Neural cell (in vitro differentiated cells): ENCODE measurements around the gene POU3F3. TPM values are rescaled to one million over a fixed set of nuclear protein-coding genes. Genes with fewer than 3 reads are reported as not detected.

ENCODE experiments used
- H2AFZ ChIP-seq: fragments of 200-600, 300-800 bp; sonication (generic), shearing (Covaris generic); 2 replicates; pipeline ENCODE4 v1.6.0; 2014; ENCODE audit warnings: low read depth, mild to moderate bottlenecking, antibody characterized with exemption, low read length, moderate library complexity
- H3F3A ChIP-seq: fragments of 200-600 bp; shearing (Covaris generic); 2 replicates; pipeline ENCODE4 v1.6.1; 2016; ENCODE audit warnings: mild to moderate bottlenecking, moderate library complexity, mixed read lengths, antibody characterized with exemption, low read length; ENCODE audit not compliant: insufficient read depth, poor library complexity, severe bottlenecking
- H3K27ac ChIP-seq: fragments of 200-600, 300-800 bp; sonication (generic), shearing (Covaris generic); 2 replicates; pipeline ENCODE4 v1.5.1; 2014; ENCODE audit warnings: mild to moderate bottlenecking, low read length, moderate library complexity
- H3K27me3 ChIP-seq: fragments of 300-800, 200-600 bp; sonication (generic), shearing (Covaris generic); 2 replicates; pipeline ENCODE4 v1.6.0; 2014; ENCODE audit warnings: mild to moderate bottlenecking, low read depth, low read length, moderate library complexity; ENCODE audit not compliant: insufficient read depth
- H3K36me3 ChIP-seq: fragments of 300-800, 200-600 bp; sonication (generic), shearing (Covaris generic); 2 replicates; pipeline ENCODE4 v1.5.1; 2014; ENCODE audit warnings: mild to moderate bottlenecking, antibody characterized with exemption, low read length, moderate library complexity; ENCODE audit not compliant: insufficient read depth
- H3K4me2 ChIP-seq: fragments of 300-800, 200-600 bp; sonication (generic), shearing (Covaris generic); 2 replicates; pipeline ENCODE4 v1.6.0; 2014; ENCODE audit warnings: mild to moderate bottlenecking, low read length
- H3K4me3 ChIP-seq: fragments of 300-800, 200-600 bp; sonication (generic), shearing (Covaris generic); 2 replicates; pipeline ENCODE4 v1.5.1; 2014; ENCODE audit warnings: mild to moderate bottlenecking, low read length, moderate library complexity
- H3K79me2 ChIP-seq: fragments of 200-600 bp; shearing (Covaris generic); replicated peaks from 2 replicates; pipeline ENCODE4 v1.6.0; 2014; ENCODE audit warnings: mild to moderate bottlenecking, low read length, moderate library complexity; ENCODE audit not compliant: insufficient read depth
- H3K9ac ChIP-seq: fragments of 300-800, 200-600 bp; sonication (generic), shearing (Covaris generic); 2 replicates; pipeline ENCODE4 v1.6.1; 2016; ENCODE audit warnings: mild to moderate bottlenecking, low read length, mixed read lengths
- H3K9me2 ChIP-seq: fragments of 200-600 bp; shearing (Covaris generic); 2 replicates; pipeline ENCODE4 v1.6.1; 2016; ENCODE audit warnings: mild to moderate bottlenecking, low read length, mixed read lengths; ENCODE audit not compliant: insufficient read depth
- H3K9me3 ChIP-seq: fragments of 200-600, 300-800 bp; sonication (generic), shearing (Covaris generic); 2 replicates; pipeline ENCODE4 v1.6.1; 2016; ENCODE audit warnings: mild to moderate bottlenecking, mixed run types, low read length, moderate library complexity, mixed read lengths
- H4K20me1 ChIP-seq: fragments of 200-600 bp; shearing (Covaris generic); 2 replicates; pipeline ENCODE4 v1.6.1; 2016; ENCODE audit warnings: mild to moderate bottlenecking, mixed run types; ENCODE audit not compliant: insufficient read depth
- EP300 ChIP-seq: fragments of 450-650 bp; conservative IDR thresholded peaks from 2 replicates; pipeline ENCODE4 v1.6.1; 2014; ENCODE audit warnings: antibody characterized with exemption, mild to moderate bottlenecking, moderate library complexity; ENCODE audit not compliant: poor library complexity, severe bottlenecking
- EZH2 ChIP-seq: fragments of 200-600, 300-800 bp; shearing (Covaris generic), sonication (generic); IDR thresholded peaks from 2 replicates; pipeline ENCODE4 v1.6.1; 2014; ENCODE audit warnings: antibody characterized with exemption, low read length, borderline replicate concordance, mild to moderate bottlenecking; ENCODE audit not compliant: insufficient read depth, poor library complexity, severe bottlenecking
- MXI1 ChIP-seq: fragments of 450-650 bp; conservative IDR thresholded peaks from 2 replicates; pipeline ENCODE4 v1.6.1; 2014; ENCODE audit warnings: antibody characterized with exemption, mild to moderate bottlenecking; ENCODE audit not compliant: poor library complexity, severe bottlenecking
- POLR2AphosphoS5 ChIP-seq: IDR thresholded peaks from 2 replicates; pipeline ENCODE4 v1.6.1; 2012
- SMC3 ChIP-seq: fragments of 450-650 bp; conservative IDR thresholded peaks from 2 replicates; pipeline ENCODE4 v1.6.1; 2014; ENCODE audit warnings: antibody characterized with exemption, mild to moderate bottlenecking, moderate library complexity; ENCODE audit not compliant: poor library complexity
- TAF1 ChIP-seq: IDR thresholded peaks from 2 replicates; pipeline ENCODE4 v1.6.1; 2012; ENCODE audit warnings: low read depth
- polyA plus RNA-seq: library from polyadenylated mRNA; depleted of rRNA; stranded (reverse); fragments of >200 nt; gene quantifications from 2 replicates; pipeline ENCODE4 v1.2.3, GENCODE V29; 2014
- TF ChIP-seq, protein P1 (sequence below): fragments of 450-650 bp; IDR thresholded peaks from 2 replicates; pipeline ENCODE4 v1.5.1; 2014; ENCODE audit warnings: antibody characterized with exemption, mild to moderate bottlenecking, moderate library complexity; ENCODE audit not compliant: poor library complexity, severe bottlenecking

The POU3F3 gene
- polyA plus RNA-seq, 1 donor from 2014 or later, result 69.3 TPM

DNA sequence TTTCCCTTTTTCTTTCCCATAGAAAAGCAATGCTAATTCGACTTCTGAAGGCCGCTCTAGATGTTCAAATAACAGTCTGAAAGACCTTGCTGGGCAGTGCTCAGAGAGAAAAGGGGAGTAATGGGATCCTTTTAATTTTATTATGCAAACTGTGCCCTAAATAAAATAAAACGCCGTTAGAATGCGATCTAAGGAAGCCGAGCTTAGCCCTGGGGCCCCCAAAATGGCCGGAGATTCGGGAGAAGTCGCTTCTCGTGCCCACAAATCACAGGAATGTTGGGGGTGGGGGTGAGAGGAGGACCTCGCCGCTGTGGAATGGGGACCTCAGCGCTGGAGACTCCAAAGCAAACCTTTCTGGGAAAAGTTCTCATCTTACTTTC is 8.4 kb upstream of the POU3F3 start:
- no peaks in the 10 kb centered on the region for H3K9me3 ChIP-seq

DNA sequence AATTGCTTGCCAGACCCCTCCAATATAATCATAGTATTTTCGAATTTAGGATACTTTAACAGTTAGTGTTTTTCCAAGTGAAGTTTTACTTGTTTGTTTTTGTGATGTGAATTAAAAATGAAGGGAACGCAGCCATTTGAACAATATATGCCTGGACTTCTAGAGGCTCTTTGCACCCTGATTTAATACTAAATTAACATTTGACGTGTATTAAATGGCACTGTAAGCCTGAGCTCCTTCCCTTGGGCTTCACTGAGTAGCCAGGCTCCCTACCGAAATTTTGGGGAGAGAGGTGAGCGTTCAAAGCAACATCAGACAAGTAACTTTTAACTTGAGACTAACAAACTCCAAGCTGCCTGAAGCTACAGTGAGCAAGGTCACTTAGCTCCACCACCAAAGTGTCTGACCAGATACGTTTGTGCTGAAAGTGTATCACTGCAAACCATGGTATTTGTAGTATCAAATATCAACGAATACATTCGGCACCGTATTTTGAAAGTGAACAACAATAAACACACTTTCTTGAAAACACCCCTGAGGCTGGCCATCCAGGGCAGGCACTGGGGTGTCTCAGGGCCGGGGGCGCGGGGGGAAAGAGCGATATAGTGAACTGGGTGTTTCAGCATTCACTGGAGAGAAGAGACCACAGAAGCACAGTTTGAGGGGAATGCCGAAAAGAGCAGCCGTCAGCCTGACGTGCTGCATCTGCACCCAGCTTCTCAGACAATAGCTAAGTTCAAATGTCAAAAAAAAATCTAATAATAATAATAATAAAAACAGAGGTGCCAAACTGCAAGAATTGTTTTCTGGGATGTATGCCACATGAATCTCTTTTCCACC is 7.7 kb upstream of the POU3F3 start:
- TF ChIP-seq EZH2 (no peak), SMC3 (no peak), MXI1 (no peak), TAF1 (no peak), POLR2AphosphoS5 (peak; percentile 23)
- TF ChIP-seq, protein P1, sequence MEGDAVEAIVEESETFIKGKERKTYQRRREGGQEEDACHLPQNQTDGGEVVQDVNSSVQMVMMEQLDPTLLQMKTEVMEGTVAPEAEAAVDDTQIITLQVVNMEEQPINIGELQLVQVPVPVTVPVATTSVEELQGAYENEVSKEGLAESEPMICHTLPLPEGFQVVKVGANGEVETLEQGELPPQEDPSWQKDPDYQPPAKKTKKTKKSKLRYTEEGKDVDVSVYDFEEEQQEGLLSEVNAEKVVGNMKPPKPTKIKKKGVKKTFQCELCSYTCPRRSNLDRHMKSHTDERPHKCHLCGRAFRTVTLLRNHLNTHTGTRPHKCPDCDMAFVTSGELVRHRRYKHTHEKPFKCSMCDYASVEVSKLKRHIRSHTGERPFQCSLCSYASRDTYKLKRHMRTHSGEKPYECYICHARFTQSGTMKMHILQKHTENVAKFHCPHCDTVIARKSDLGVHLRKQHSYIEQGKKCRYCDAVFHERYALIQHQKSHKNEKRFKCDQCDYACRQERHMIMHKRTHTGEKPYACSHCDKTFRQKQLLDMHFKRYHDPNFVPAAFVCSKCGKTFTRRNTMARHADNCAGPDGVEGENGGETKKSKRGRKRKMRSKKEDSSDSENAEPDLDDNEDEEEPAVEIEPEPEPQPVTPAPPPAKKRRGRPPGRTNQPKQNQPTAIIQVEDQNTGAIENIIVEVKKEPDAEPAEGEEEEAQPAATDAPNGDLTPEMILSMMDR, result no peak
- peak overlapping the region; percentile 97 for H3K27ac ChIP-seq

More for the DNA sequence above, 8.4 kb upstream of the POU3F3 start:
- Histone ChIP-seq H2AFZ (no peak overlapping the region), H3K79me2 (peaks cover 95% of the 10 kb centered on the region), H4K20me1 (no peaks in the 10 kb centered on the region), H3K4me3 (peak overlapping the region; percentile 79), H3K27me3 (no peaks in the 10 kb centered on the region), H3K4me2 (peak overlapping the region; percentile 97), H3K9ac (peak overlapping the region; percentile 96), H3K9me2 (no peaks in the 10 kb centered on the region), H3F3A (peaks cover 16% of the 10 kb centered on the region), H3K27ac (peak overlapping the region; percentile 97), H3K36me3 (no peaks in the 10 kb centered on the region)
- no peak for TF ChIP-seq POLR2AphosphoS5
- TF ChIP-seq MXI1, result no peak
- TF ChIP-seq EZH2, result no peak
- no peak for TF ChIP-seq SMC3
- TF ChIP-seq, protein P1, result no peak
- no peak for TF ChIP-seq EP300

More for the DNA sequence above, 7.7 kb upstream of the POU3F3 start:
- Histone ChIP-seq H3K9me2 (no peaks in the 10 kb centered on the region), H3K79me2 (peaks cover 95% of the 10 kb centered on the region), H2AFZ (no peak overlapping the region), H3K9me3 (no peaks in the 10 kb centered on the region), H3K27me3 (no peaks in the 10 kb centered on the region), H3F3A (peaks cover 16% of the 10 kb centered on the region), H3K9ac (peak overlapping the region; percentile 96), H4K20me1 (no peaks in the 10 kb centered on the region), H3K4me3 (peak overlapping the region; percentile 79), H3K36me3 (no peaks in the 10 kb centered on the region), H3K4me2 (peak overlapping the region; percentile 97)
